Upper lobe of left lung (tissue), 6 donors: ENCODE results near the gene COL6A5. TPM values are rescaled to one million over a fixed set of nuclear protein-coding genes. Genes with fewer than 3 reads are reported as not detected.

Experiments
- ATAC-seq, 2 donors: fragments of 200-7000 bp; cut with Tn5 transposase; one replicate each; pipeline ENCODE4 v1.9.1; 2022; ENCODE audit warnings: mild to moderate bottlenecking in 2 of 2, moderate library complexity in 2 of 2; ENCODE audit not compliant: low FRiP score in 2 of 2
- DNase-seq, 2 donors: peaks; one replicate each; pipeline ENCODE4 v3.0.0-alpha.2; 2019 to 2020
- H3K27ac ChIP-seq, 4 donors: fragments of 200-600 bp; sonication (generic); one replicate each; pipeline ENCODE4 v1.5.1; 2016 to 2019
- H3K27me3 ChIP-seq, 4 donors: fragments of 200-600 bp; sonication (generic); one replicate each; pipeline ENCODE4 v1.5.1; 2017 to 2019
- H3K36me3 ChIP-seq, 4 donors: fragments of 200-600 bp; sonication (generic); one replicate each; pipeline ENCODE4 v1.5.1; 2016 to 2019
- H3K4me1 ChIP-seq, 4 donors: fragments of 200-600 bp; sonication (generic); one replicate each; pipeline ENCODE4 v1.5.1; 2018 to 2019
- H3K4me3 ChIP-seq, 4 donors: fragments of 200-600 bp; sonication (generic); one replicate each; pipeline ENCODE4 v1.5.1; 2017 to 2019; ENCODE audit warnings: mild to moderate bottlenecking in 2 of 4, moderate library complexity in 1 of 4
- H3K9me3 ChIP-seq, 4 donors: fragments of 200-600 bp; sonication (generic); one replicate each; pipeline ENCODE4 v1.5.1; 2018 to 2019
- EP300 ChIP-seq, 4 donors: sonication (generic); formaldehyde crosslinking; IDR thresholded peaks; one replicate each; pipeline ENCODE4 v1.5.1; 2017; ENCODE audit warnings: antibody characterized with exemption in 4 of 4, control low read depth in 2 of 4
- POLR2A ChIP-seq, 4 donors: fragments of 450-650 bp; IDR thresholded peaks; one replicate each; pipeline ENCODE4 v1.5.1; 2016 to 2017; ENCODE audit warnings: antibody characterized with exemption in 4 of 4, mild to moderate bottlenecking in 2 of 4
- POLR2AphosphoS5 ChIP-seq, 2 donors: sonication (generic); formaldehyde crosslinking; IDR thresholded peaks; one replicate each; pipeline ENCODE4 v1.5.1; 2017; ENCODE audit warnings: antibody characterized with exemption in 2 of 2
- WGBS, 2 donors: methylation state at CpG; one replicate each; pipeline ENCODE4 v1.1.5; 2017 to 2018; 5-methylcytosine and 5-hydroxymethylcytosine counted together
- total RNA-seq, 6 donors: library from RNA; depleted of rRNA in 4 of 6; stranded (reverse); fragments of >200 nt in 4 of 6; gene quantifications; one replicate each; pipeline versions ENCODE4 v1.1.0 to v1.2.1, GENCODE V29; 2016 to 2021
- TF ChIP-seq, protein P1 (sequence below), 6 experiments: fragments of 450-650 bp in 4 of 6; fragments of 200-600 bp in 2 of 6; sonication (generic) in 2 of 6; IDR thresholded peaks; one replicate each; pipeline ENCODE4 v1.5.1; 2016 to 2019; ENCODE audit warnings: antibody characterized with exemption in 6 of 6
- donor health status: DM: no; HTN: no; CAD: no; lungs with moderate emphysema.
- donor health status: DM: no; HTN: yes; CAD: no; lungs with severe emphysema.

Gene COL6A5
- total RNA-seq, 6 donors from 2014 or later, result 1.7 to 6.1 (median 3.9) TPM

GRCh38 chr3:130316169-130316568 lies 29.3 kb upstream of the COL6A5 start:
- no peaks in the 10 kb centered on the region for H3K4me1 ChIP-seq
- ATAC-seq (peak; percentile 43 to 90), DNase-seq (no peak)
- H3K36me3 ChIP-seq, result no peaks in the 10 kb centered on the region
- TF ChIP-seq POLR2AphosphoS5 (IDR thresholded peaks at IDR 0.05), result no peak
- no peak for TF ChIP-seq POLR2A (IDR thresholded peaks at IDR 0.05)
- TF ChIP-seq EP300 (IDR thresholded peaks at IDR 0.05), result no peak
- TF ChIP-seq, protein P1, sequence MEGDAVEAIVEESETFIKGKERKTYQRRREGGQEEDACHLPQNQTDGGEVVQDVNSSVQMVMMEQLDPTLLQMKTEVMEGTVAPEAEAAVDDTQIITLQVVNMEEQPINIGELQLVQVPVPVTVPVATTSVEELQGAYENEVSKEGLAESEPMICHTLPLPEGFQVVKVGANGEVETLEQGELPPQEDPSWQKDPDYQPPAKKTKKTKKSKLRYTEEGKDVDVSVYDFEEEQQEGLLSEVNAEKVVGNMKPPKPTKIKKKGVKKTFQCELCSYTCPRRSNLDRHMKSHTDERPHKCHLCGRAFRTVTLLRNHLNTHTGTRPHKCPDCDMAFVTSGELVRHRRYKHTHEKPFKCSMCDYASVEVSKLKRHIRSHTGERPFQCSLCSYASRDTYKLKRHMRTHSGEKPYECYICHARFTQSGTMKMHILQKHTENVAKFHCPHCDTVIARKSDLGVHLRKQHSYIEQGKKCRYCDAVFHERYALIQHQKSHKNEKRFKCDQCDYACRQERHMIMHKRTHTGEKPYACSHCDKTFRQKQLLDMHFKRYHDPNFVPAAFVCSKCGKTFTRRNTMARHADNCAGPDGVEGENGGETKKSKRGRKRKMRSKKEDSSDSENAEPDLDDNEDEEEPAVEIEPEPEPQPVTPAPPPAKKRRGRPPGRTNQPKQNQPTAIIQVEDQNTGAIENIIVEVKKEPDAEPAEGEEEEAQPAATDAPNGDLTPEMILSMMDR (IDR thresholded peaks at IDR 0.05), result no peak
- H3K9me3 ChIP-seq, result no peaks in the 10 kb centered on the region
- H3K27me3 ChIP-seq, result no peaks in the 10 kb centered on the region
- no peak overlapping the region for H3K4me3 ChIP-seq
- 62 to 73% methylated on average over 2 of the region's 2 CpGs for WGBS, 2 donors
- H3K27ac ChIP-seq, result no peak overlapping the region

DNA sequence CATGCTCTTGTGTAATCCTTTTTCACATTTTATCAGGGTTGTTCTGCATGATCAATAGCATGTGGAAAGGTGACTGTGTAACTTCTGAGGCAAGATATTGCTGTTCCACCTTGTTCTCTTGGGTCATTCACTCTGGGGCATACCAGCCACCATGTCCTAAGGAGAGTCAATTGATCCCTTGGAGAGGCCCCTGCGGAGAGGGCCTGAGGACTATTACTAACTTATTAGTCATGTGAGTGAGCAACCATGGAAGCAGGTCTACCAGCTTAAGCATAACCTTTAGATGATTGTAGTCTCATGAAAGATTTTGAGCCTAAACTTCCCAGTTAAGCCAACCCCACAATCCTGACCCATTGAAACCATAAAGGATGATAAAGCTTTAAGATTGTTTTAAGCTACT lies 22.0 kb upstream of the COL6A5 start:
- Histone ChIP-seq H3K27ac (no peak overlapping the region), H3K4me3 (no peak overlapping the region), H3K9me3 (peaks cover 0 to 4% (median 0%) of the 10 kb centered on the region in 4 donors), H3K36me3 (no peaks in the 10 kb centered on the region), H3K4me1 (no peaks in the 10 kb centered on the region), H3K27me3 (no peaks in the 10 kb centered on the region)
- WGBS, 2 donors, result 71 to 100% methylated on average over 1 of the region's 1 CpG
- DNase-seq (no peak), ATAC-seq (no peak)
- no peak for TF ChIP-seq EP300 (IDR thresholded peaks at IDR 0.05)
- TF ChIP-seq POLR2AphosphoS5 (IDR thresholded peaks at IDR 0.05), result no peak
- TF ChIP-seq, protein P1 (IDR thresholded peaks at IDR 0.05), result no peak
- no peak for TF ChIP-seq POLR2A (IDR thresholded peaks at IDR 0.05)

- H3K36me3 ChIP-seq, result no peaks in the 10 kb centered on the region
- H3K27me3 ChIP-seq, result peaks cover 0 to 2% (median under 1%) of the 10 kb centered on the region in 4 donors
- ATAC-seq (no peak), DNase-seq (no peak)
- peaks cover 0 to 5% (median 0%) of the 10 kb centered on the region in 4 donors for H3K4me1 ChIP-seq
- H3K27ac ChIP-seq, result no peak overlapping the region
- no peak overlapping the region for H3K4me3 ChIP-seq
- 57 to 61% methylated on average over 1 of the region's 1 CpG for WGBS, 2 donors
- peaks cover 0 to 8% (median 0%) of the 10 kb centered on the region in 4 donors for H3K9me3 ChIP-seq
- no peak for TF ChIP-seq EP300 (IDR thresholded peaks at IDR 0.05)
- TF ChIP-seq POLR2A (IDR thresholded peaks at IDR 0.05), result no peak
- TF ChIP-seq, protein P1 (IDR thresholded peaks at IDR 0.05), result no peak
- no peak for TF ChIP-seq POLR2AphosphoS5 (IDR thresholded peaks at IDR 0.05)
These were observed 4.7 kb upstream of the COL6A5 start for GRCh38 chr3:130340766-130341165.

GRCh38 chr3:130341388-130341787 lies 4.1 kb upstream of the COL6A5 start:
- Histone ChIP-seq H3K9me3 (peaks cover 0 to 8% (median 0%) of the 10 kb centered on the region in 4 donors), H3K4me1 (peaks cover 0 to 7% (median 0%) of the 10 kb centered on the region in 4 donors), H3K27ac (no peak overlapping the region), H3K27me3 (peaks cover 0 to 4% (median 1%) of the 10 kb centered on the region in 4 donors), H3K4me3 (no peak overlapping the region), H3K36me3 (no peaks in the 10 kb centered on the region)
- no peak for TF ChIP-seq POLR2A (IDR thresholded peaks at IDR 0.05)
- TF ChIP-seq EP300 (IDR thresholded peaks at IDR 0.05), result no peak
- TF ChIP-seq, protein P1 (IDR thresholded peaks at IDR 0.05), result no peak
- TF ChIP-seq POLR2AphosphoS5 (IDR thresholded peaks at IDR 0.05), result no peak
- DNase-seq, result no peak
- no peak for ATAC-seq

DNA sequence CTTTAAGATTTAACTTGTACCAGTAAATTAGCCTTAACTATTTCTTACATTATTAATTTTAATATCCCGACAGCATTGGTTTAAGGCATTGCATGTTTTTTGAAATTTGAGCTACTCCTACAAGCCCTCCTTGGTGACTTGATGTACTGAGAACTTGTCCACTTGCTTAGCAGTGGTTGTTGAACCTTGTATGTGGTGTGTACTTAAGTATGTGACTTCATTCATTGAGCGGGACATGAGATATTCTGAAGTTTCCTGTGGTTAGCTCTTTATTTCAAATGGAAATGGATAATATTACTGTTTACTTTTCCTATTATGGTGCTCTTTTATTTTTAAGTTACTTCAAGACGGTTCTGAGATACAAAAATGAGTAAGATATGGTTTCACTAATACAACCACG lies 3.6 kb upstream of the COL6A5 start:
- ATAC-seq, result no peak
- TF ChIP-seq POLR2AphosphoS5 (IDR thresholded peaks at IDR 0.05) (no peak), EP300 (IDR thresholded peaks at IDR 0.05) (no peak), POLR2A (IDR thresholded peaks at IDR 0.05) (no peak)
- TF ChIP-seq, protein P1 (IDR thresholded peaks at IDR 0.05), result no peak

More for the DNA sequence above, 3.6 kb upstream of the COL6A5 start:
- no peaks in the 10 kb centered on the region for H3K36me3 ChIP-seq
- H3K4me1 ChIP-seq, result peaks cover 0 to 7% (median 0%) of the 10 kb centered on the region in 4 donors
- 72 to 84% methylated on average over 4 of the region's 4 CpGs for WGBS, 2 donors
- H3K4me3 ChIP-seq, result no peak overlapping the region
- peaks cover 0 to 4% (median 1%) of the 10 kb centered on the region in 4 donors for H3K27me3 ChIP-seq
- H3K27ac ChIP-seq, result no peak overlapping the region
- peaks cover 0 to 8% (median 0%) of the 10 kb centered on the region in 4 donors for H3K9me3 ChIP-seq
- DNase-seq, result no peak
